SK-N-SH treated with all-trans-retinoic acid at 6 μM for 48 hours (cell line): ENCODE data around the gene ABHD2.

ENCODE experiments used
- ATAC-seq: fragments of 200-7000 bp; cut with Tn5 transposase; 3 replicates; pipeline ENCODE4 v1.9.1; 2020; ENCODE audit warnings: mild to moderate bottlenecking, moderate library complexity
- ARNTL ChIP-seq: fragments of 450-650 bp; formaldehyde crosslinking; IDR thresholded peaks from 2 replicates; pipeline ENCODE4 v1.5.0; 2020; ENCODE audit warnings: low read depth, mild to moderate bottlenecking, moderate library complexity, borderline replicate concordance
- BACH2 ChIP-seq: fragments of 250-450 bp; sonication (Bioruptor Pico); IDR thresholded peaks from 2 replicates; pipeline ENCODE4 v1.9.0; 2021; ENCODE audit warnings: mild to moderate bottlenecking, borderline replicate concordance
- CREB5 ChIP-seq: fragments of 250-450 bp; sonication (Bioruptor Pico); IDR thresholded peaks from 2 replicates; pipeline ENCODE4 v1.5.1; 2020; ENCODE audit warnings: low read depth, mild to moderate bottlenecking, moderate library complexity
- ESRRG ChIP-seq: fragments of 250-450 bp; sonication (Bioruptor Pico); IDR thresholded peaks from 2 replicates; pipeline ENCODE4 v1.6.1; 2021; ENCODE audit warnings: mild to moderate bottlenecking
- ISL1 ChIP-seq: fragments of 250-450 bp; sonication (Bioruptor Pico); IDR thresholded peaks from 2 replicates; pipeline ENCODE4 v2.1.2; 2022; ENCODE audit warnings: mild to moderate bottlenecking, moderate library complexity
- POU6F1 ChIP-seq: fragments of 250-450 bp; sonication (Bioruptor Pico); IDR thresholded peaks from 2 replicates; pipeline ENCODE4 v1.8.0; 2021; ENCODE audit warnings: low read depth, mild to moderate bottlenecking, moderate library complexity, borderline replicate concordance
- RARB ChIP-seq: fragments of 250-450 bp; sonication (Bioruptor Pico); IDR thresholded peaks from 2 replicates; pipeline ENCODE4 v1.8.0; 2021; ENCODE audit warnings: mild to moderate bottlenecking, moderate library complexity
- SNAI2 ChIP-seq: fragments of 250-450 bp; sonication (Bioruptor Pico); IDR thresholded peaks from 2 replicates; pipeline ENCODE4 v1.5.0; 2020; ENCODE audit warnings: mild to moderate bottlenecking, moderate library complexity
- TCF4 ChIP-seq: fragments of 250-450 bp; sonication (Bioruptor Pico); IDR thresholded peaks from 2 replicates; pipeline ENCODE4 v1.8.0; 2021; ENCODE audit warnings: mild to moderate bottlenecking, moderate library complexity, borderline replicate concordance
- TOX ChIP-seq: fragments of 250-450 bp; sonication (Bioruptor Pico); IDR thresholded peaks from 2 replicates; pipeline ENCODE4 v1.8.0; 2021; ENCODE audit warnings: mild to moderate bottlenecking, moderate library complexity, borderline replicate concordance
- TSHZ2 ChIP-seq: fragments of 250-450 bp; sonication (Bioruptor Pico); IDR thresholded peaks from 2 replicates; pipeline ENCODE4 v1.5.0; 2020; ENCODE audit warnings: mild to moderate bottlenecking, moderate library complexity
- ZC3H10 ChIP-seq: fragments of 250-450 bp; sonication (Bioruptor Pico); IDR thresholded peaks from 2 replicates; pipeline ENCODE4 v1.5.1; 2021; ENCODE audit warnings: mild to moderate bottlenecking, moderate library complexity
- ZFP3 ChIP-seq: fragments of 250-450 bp; sonication (Bioruptor Pico); IDR thresholded peaks from 2 replicates; pipeline ENCODE4 v1.5.0; 2020; ENCODE audit warnings: mild to moderate bottlenecking, moderate library complexity
- ZFP30 ChIP-seq: fragments of 450-650 bp; formaldehyde crosslinking; IDR thresholded peaks from 2 replicates; pipeline ENCODE4 v1.5.0; 2022; ENCODE audit warnings: mild to moderate bottlenecking, moderate library complexity
- ZNF565 ChIP-seq: fragments of 450-650 bp; formaldehyde crosslinking; conservative IDR thresholded peaks from 2 replicates; pipeline ENCODE4 v1.5.0; 2020; ENCODE audit warnings: low read depth, mild to moderate bottlenecking, moderate library complexity
- ZNF70 ChIP-seq: fragments of 450-650 bp; formaldehyde crosslinking; IDR thresholded peaks from 2 replicates; pipeline ENCODE4 v1.5.0; 2020; ENCODE audit warnings: mild to moderate bottlenecking, moderate library complexity
- ZNF8 ChIP-seq: fragments of 450-650 bp; formaldehyde crosslinking; IDR thresholded peaks from 2 replicates; pipeline ENCODE4 v1.5.0; 2020; ENCODE audit warnings: mild to moderate bottlenecking, moderate library complexity

The ABHD2 gene

GRCh38 chr15:89198196-89198595 is 109.9 kb downstream of the ABHD2 start (continued):
- no peak for TF ChIP-seq ZC3H10 (CRISPR knock-in tag)
- no peak for TF ChIP-seq ZFP30
- no peak for TF ChIP-seq POU6F1
- no peak for TF ChIP-seq CREB5 (CRISPR knock-in tag)

GRCh38 chr15:89198934-89199333 is 110.7 kb downstream of the ABHD2 start:
- no peak for TF ChIP-seq TCF4 (CRISPR knock-in tag)
- no peak for TF ChIP-seq SNAI2 (CRISPR knock-in tag)
- TF ChIP-seq ZNF8 (CRISPR knock-in tag) = no peak
- no peak for TF ChIP-seq ZFP30
- TF ChIP-seq ESRRG (CRISPR knock-in tag) = no peak
- no peak for TF ChIP-seq BACH2 (CRISPR knock-in tag)
- TF ChIP-seq ZNF565 (CRISPR knock-in tag) = no peak
- no peak for TF ChIP-seq ZNF70 (CRISPR knock-in tag)
- TF ChIP-seq TSHZ2 (CRISPR knock-in tag) = no peak
- TF ChIP-seq ARNTL = no peak
- TF ChIP-seq POU6F1 = no peak
- TF ChIP-seq RARB (CRISPR knock-in tag) = no peak
- no peak for TF ChIP-seq ZFP3
- no peak for ATAC-seq

GRCh38 chr15:89199746-89200145 is 111.5 kb downstream of the ABHD2 start:
- ATAC-seq = no peak
- TF ChIP-seq ZNF565 (CRISPR knock-in tag) = no peak
- no peak for TF ChIP-seq TSHZ2 (CRISPR knock-in tag)
- TF ChIP-seq CREB5 (CRISPR knock-in tag) = no peak

- ATAC-seq = no peak
- no peak for TF ChIP-seq POU6F1
- no peak for TF ChIP-seq TOX (CRISPR knock-in tag)
- no peak for TF ChIP-seq ZC3H10 (CRISPR knock-in tag)
- TF ChIP-seq TCF4 (CRISPR knock-in tag) = no peak
- TF ChIP-seq ISL1 = no peak
- TF ChIP-seq TSHZ2 (CRISPR knock-in tag) = no peak
Measured at GRCh38 chr15:89200182-89200581, 111.9 kb downstream of the ABHD2 start.
